Measurements from ENCODE around the gene B3GALNT1. TPM values are rescaled to one million over a fixed set of nuclear protein-coding genes. Genes with fewer than 3 reads are reported as not detected.

B3GALNT1 gene
- total RNA-seq, 4 donors from 2014 or later: 22.3 to 42.2 (median 30.2) TPM

GRCh38 chr3:161126495-161126894 is 21.3 kb upstream of the B3GALNT1 start:
- Histone ChIP-seq H3K27me3 (no peaks in the 10 kb centered on the region), H3K36me3 (no peaks in the 10 kb centered on the region), H3K4me1 (no peaks in the 10 kb centered on the region), H3K27ac (no peak overlapping the region), H3K4me3 (replicated peaks in 1 of 3) (no peak overlapping the region), H3K9me3 (no peaks in the 10 kb centered on the region)
- intact Hi-C loops (cut with DNase I): no loop called here
- no peak for TF ChIP-seq CTCF (IDR thresholded peaks at IDR 0.05)
- TF ChIP-seq POLR2A (IDR thresholded peaks at IDR 0.05): no peak
- 66 to 71% methylated on average over 2 of the region's 2 CpGs for WGBS, 2 donors
- DNase-seq: no peak

DNA sequence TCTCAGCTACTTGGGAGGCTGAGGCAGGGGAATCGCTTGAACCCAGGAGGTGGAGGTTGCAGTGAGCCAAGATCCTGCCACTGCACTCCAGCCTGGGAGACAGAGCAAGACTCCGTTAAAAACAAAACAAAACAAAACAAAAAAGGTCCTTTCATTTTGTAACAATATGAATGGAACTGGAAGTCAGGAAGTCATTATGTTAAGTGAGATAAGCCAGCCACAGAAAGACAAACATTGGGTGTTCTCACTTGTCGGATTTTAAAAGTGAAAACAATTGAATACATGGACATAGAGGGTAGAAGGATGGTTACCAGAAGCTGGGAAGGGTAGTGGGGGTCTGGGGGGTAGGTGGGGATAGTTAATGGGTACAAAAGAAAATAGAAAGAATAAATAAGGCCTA is 12.5 kb upstream of the B3GALNT1 start:
- Histone ChIP-seq H3K27ac (no peak overlapping the region), H3K4me3 (replicated peaks in 1 of 3) (no peak overlapping the region), H3K9me3 (no peaks in the 10 kb centered on the region), H3K27me3 (no peaks in the 10 kb centered on the region), H3K36me3 (no peaks in the 10 kb centered on the region), H3K4me1 (no peaks in the 10 kb centered on the region)
- 75 to 81% methylated on average over 3 of the region's 3 CpGs for WGBS, 2 donors
- intact Hi-C loops (cut with DNase I): loop anchor here (10.0 kb wide), 1 partner anchor 87 kb away; no protein-coding TSS in a partner anchor
- no peak for TF ChIP-seq CTCF (IDR thresholded peaks at IDR 0.05)
- no peak for TF ChIP-seq POLR2A (IDR thresholded peaks at IDR 0.05)
- no peak for DNase-seq

- no peak overlapping the region for H3K4me3 ChIP-seq (replicated peaks in 1 of 3)
- no peak for DNase-seq
- intact Hi-C loops (cut with DNase I): loop anchor here (10.0 kb wide), 1 partner anchor 114 kb away; no protein-coding TSS in a partner anchor
- no peak overlapping the region for H3K27ac ChIP-seq
- 100% methylated on average over 1 of the region's 1 CpG for WGBS, 2 donors
- H3K9me3 ChIP-seq: no peaks in the 10 kb centered on the region
- H3K36me3 ChIP-seq: no peaks in the 10 kb centered on the region
- no peaks in the 10 kb centered on the region for H3K27me3 ChIP-seq
- H3K4me1 ChIP-seq: peaks cover 5% of the 10 kb centered on the region in 2 donors
- TF ChIP-seq CTCF (IDR thresholded peaks at IDR 0.05) (no peak), POLR2A (IDR thresholded peaks at IDR 0.05) (no peak)
Measured at GRCh38 chr3:161108840-161109239, 3.7 kb upstream of the B3GALNT1 start.

GRCh38 chr3:161107311-161107710 is 2.2 kb upstream of the B3GALNT1 start:
- Histone ChIP-seq H3K27ac (no peak overlapping the region), H3K27me3 (no peaks in the 10 kb centered on the region), H3K36me3 (no peaks in the 10 kb centered on the region), H3K9me3 (no peaks in the 10 kb centered on the region), H3K4me3 (replicated peaks in 1 of 3) (no peak overlapping the region), H3K4me1 (peaks cover 6 to 11% of the 10 kb centered on the region in 2 donors)
- WGBS, 2 donors: 97 to 100% methylated on average over 1 of the region's 1 CpG
- no peak for TF ChIP-seq POLR2A (IDR thresholded peaks at IDR 0.05)
- TF ChIP-seq CTCF (IDR thresholded peaks at IDR 0.05): no peak
- intact Hi-C loops (cut with DNase I): loop anchor here (10.0 kb wide), 1 partner anchor 113 kb away; no protein-coding TSS in a partner anchor
- no peak for DNase-seq

GRCh38 chr3:161103776-161104385 is 1.3 kb downstream of the B3GALNT1 start:
- peak overlapping the region in 2 of 3 donors; percentile 77 to 78 for H3K4me3 ChIP-seq (replicated peaks in 1 of 3)
- intact Hi-C loops (cut with DNase I): loop anchor here (10.0 kb wide), 1 partner anchor 109 kb away; no protein-coding TSS in a partner anchor
- no peaks in the 10 kb centered on the region for H3K9me3 ChIP-seq
- peak overlapping the region in 2 of 3 donors; percentile 72 to 86 for H3K27ac ChIP-seq
- H3K27me3 ChIP-seq: no peaks in the 10 kb centered on the region
- DNase-seq: no peak
- TF ChIP-seq POLR2A (IDR thresholded peaks at IDR 0.05): no peak
- no peak for TF ChIP-seq CTCF (IDR thresholded peaks at IDR 0.05)
- WGBS, 2 donors: 90 to 91% methylated on average over 22 of the region's 22 CpGs
- H3K4me1 ChIP-seq: peaks cover 16 to 35% of the 10 kb centered on the region in 2 donors
- H3K36me3 ChIP-seq: no peaks in the 10 kb centered on the region

All from thyroid gland (tissue), 4 donors.